Coronary artery (tissue), 2 donors: ENCODE measurements around the gene ANTXRL.

Source experiments
- DNase-seq: peaks from one replicate; pipeline ENCODE4 v3.0.0-alpha.2; 2017; ENCODE audit warnings: low spot score
- H3K27ac ChIP-seq, 2 donors: fragments of 200-600 bp; sonication (generic); one replicate each; pipeline ENCODE4 v1.5.1; 2016 to 2019
- H3K4me3 ChIP-seq: fragments of 200-600 bp; sonication (generic); 2 replicates; pipeline ENCODE4 v1.5.1; 2016; ENCODE audit warnings: mild to moderate bottlenecking, moderate library complexity
- TF ChIP-seq, protein P1 (sequence below): fragments of 200-600 bp; sonication (generic); IDR thresholded peaks from one replicate; pipeline ENCODE4 v1.5.1; 2019; ENCODE audit warnings: antibody characterized with exemption

Gene ANTXRL

DNA sequence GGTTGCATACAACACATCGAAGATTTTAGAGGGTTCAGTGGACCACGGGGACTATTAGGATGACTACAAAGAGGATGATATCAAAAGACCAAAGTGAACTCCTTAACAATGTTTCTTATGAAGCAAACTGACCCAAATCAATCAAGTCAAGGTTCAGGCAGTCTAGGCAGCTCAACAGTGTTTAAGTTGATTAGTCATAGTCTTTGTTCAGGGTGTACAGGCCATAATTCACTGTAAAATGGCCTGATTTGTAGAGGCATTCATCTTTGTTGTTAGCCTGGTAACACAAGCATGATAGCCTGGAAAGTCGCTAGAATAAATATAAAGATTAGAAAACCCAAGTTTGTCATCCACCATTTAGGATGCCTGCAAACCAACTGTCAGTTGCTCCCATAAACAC lies 32.6 kb downstream of the ANTXRL start:
- TF ChIP-seq, protein P1, sequence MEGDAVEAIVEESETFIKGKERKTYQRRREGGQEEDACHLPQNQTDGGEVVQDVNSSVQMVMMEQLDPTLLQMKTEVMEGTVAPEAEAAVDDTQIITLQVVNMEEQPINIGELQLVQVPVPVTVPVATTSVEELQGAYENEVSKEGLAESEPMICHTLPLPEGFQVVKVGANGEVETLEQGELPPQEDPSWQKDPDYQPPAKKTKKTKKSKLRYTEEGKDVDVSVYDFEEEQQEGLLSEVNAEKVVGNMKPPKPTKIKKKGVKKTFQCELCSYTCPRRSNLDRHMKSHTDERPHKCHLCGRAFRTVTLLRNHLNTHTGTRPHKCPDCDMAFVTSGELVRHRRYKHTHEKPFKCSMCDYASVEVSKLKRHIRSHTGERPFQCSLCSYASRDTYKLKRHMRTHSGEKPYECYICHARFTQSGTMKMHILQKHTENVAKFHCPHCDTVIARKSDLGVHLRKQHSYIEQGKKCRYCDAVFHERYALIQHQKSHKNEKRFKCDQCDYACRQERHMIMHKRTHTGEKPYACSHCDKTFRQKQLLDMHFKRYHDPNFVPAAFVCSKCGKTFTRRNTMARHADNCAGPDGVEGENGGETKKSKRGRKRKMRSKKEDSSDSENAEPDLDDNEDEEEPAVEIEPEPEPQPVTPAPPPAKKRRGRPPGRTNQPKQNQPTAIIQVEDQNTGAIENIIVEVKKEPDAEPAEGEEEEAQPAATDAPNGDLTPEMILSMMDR, result no peak
- Histone ChIP-seq H3K27ac (no peak overlapping the region), H3K4me3 (no peak overlapping the region)

DNA sequence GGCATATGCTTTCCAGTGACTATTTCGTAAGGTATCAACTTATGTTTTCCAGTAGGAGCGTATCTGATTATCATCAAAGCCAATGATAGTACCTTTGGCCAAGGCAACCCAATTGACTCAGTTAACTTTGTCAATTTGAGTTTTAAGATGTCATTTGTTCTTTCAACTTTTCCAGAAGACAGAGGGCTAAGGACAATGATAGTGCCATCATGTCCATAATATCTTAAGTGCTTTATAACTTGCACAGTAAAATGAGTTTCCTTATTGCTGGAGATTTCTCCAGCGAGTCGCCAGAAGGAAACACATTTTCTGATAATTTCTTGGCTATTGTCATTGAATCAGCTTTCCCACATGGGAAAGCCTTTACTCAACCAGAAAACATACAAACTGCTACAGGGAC lies 35.0 kb downstream of the ANTXRL start:
- no peak overlapping the region for H3K4me3 ChIP-seq
- DNase-seq, result no peak
- TF ChIP-seq, protein P1, result no peak
- H3K27ac ChIP-seq, result no peak overlapping the region

More for the DNA sequence above, 32.6 kb downstream of the ANTXRL start:
- DNase-seq, result no peak

DNA sequence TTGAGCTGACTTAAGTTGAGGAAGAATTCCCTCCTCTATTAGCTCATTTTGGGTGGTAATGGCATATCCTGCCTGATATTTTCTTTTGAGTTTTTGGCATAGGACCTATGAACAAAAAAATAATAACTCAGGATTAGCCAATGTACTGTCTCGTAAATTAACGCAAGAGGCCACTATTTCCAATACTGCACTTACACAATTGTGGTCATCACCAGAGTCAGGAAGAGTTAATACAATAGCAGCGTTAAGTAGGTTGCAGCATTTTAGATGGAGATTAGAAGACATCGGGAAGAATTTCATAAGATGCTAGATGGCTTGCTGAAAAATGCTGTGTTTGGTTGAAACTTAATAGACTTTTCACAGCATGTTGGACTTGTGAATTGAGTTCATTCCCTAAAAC lies 36.4 kb downstream of the ANTXRL start:
- Histone ChIP-seq H3K27ac (no peak overlapping the region), H3K4me3 (no peak overlapping the region)
- TF ChIP-seq, protein P1, result no peak
- no peak for DNase-seq

DNA sequence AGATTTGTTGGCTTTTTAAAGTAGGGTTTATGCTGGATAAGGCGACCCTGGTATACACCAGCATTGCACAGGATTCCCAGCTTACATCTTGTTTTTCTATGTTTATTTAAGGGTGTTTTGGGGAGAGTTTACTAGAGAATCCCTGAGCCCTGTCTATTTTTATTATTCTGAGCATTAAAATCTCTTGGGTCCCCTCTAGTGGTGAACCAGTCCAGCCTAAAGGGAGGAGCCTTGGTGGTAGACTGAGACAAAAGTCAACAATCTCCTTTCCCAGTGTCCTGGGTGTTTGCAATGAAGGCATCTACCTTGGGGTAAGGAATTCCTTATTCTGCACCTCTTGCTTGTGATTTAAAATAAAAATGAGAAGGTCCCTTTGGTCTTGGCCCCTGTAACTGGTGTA lies 38.2 kb downstream of the ANTXRL start:
- TF ChIP-seq, protein P1, result peak; percentile 26
- DNase-seq, result no peak
- H3K27ac ChIP-seq, result no peak overlapping the region
- no peak overlapping the region for H3K4me3 ChIP-seq

DNA sequence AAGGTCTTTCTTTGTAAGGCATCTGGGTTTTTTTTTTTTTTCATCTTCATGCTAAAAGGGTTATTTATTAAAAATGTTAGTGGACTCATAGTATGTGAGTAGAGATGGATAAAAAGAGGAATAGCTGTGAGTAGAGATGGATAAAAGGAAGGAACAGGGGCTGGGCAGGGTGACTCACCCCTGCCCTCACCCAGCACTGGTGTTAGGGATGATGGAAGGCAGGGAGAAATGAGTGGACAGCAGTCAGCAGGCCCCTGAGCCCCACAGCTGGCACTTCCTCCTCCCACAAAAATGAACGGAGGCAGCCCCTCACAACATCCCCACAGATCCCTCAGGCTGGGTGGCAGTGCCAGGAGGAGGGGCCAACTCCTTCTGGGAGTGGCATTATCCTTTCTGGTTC lies 39.3 kb downstream of the ANTXRL start:
- no peak overlapping the region for H3K27ac ChIP-seq
- no peak overlapping the region for H3K4me3 ChIP-seq
- no peak for DNase-seq
- TF ChIP-seq, protein P1, result no peak

DNA sequence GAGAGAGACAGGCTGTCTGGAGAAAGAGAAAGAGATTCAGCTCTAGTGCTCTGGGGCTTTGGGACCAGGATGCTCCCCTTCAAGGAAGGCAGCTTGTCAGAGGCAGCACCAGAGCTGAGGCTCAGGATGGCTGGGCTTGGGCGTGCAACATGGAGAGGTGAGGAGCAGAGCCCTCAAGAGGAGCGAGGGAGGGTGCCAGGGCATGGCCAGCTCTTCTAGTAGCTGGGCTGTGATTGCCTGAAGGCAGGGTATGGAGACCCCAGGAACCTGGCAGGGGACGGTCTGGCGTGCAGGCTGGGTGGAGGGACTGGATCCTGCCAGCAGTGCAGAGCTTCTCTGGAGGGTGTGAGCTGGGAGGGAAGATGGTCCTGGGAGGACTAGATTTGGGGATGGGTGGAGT lies 40.2 kb downstream of the ANTXRL start:
- TF ChIP-seq, protein P1, result no peak
- no peak for DNase-seq
- no peak overlapping the region for H3K4me3 ChIP-seq
- H3K27ac ChIP-seq, result no peak overlapping the region

DNA sequence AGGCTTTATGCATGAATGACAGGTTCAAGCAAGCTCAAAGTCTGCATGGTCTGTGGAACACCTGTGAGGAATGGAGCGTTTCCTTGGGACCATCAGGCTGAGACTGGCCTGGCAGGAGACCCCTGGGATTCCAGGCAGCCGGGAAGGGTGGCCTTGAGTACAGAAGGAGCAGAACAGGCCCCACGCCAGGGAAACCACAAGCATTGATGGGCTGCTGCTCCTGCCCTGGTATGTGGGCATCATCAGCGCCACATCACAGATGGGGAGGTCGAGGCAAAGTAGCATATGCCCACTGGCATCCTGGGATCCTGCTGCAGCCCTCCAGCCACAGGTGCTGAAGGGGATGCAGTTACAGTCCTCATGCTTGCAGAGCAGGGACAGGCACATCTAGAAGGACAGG lies 40.9 kb downstream of the ANTXRL start:
- H3K27ac ChIP-seq, result no peak overlapping the region
- TF ChIP-seq, protein P1, result no peak
- no peak for DNase-seq
- no peak overlapping the region for H3K4me3 ChIP-seq
